AG09319 (cell line): Measurements from ENCODE around the gene ATP1A2.
"Not testable (repeated sequence)": the region's sequence is repeated elsewhere in the genome, so short reads cannot be mapped to it uniquely, and the experiment has no call there.

Experiments used
- DNase-seq: peaks from one replicate; pipeline ENCODE4 v3.0.0-alpha.2; 2010; ENCODE audit warnings: low read depth; ENCODE audit errors: extremely low read depth
- TF ChIP-seq, protein P1 (sequence below): IDR thresholded peaks from 2 replicates; pipeline ENCODE4 v1.5.1; 2011; ENCODE audit warnings: low read depth, mild to moderate bottlenecking, inconsistent platforms, low read length, moderate library complexity

The ATP1A2 gene

DNA sequence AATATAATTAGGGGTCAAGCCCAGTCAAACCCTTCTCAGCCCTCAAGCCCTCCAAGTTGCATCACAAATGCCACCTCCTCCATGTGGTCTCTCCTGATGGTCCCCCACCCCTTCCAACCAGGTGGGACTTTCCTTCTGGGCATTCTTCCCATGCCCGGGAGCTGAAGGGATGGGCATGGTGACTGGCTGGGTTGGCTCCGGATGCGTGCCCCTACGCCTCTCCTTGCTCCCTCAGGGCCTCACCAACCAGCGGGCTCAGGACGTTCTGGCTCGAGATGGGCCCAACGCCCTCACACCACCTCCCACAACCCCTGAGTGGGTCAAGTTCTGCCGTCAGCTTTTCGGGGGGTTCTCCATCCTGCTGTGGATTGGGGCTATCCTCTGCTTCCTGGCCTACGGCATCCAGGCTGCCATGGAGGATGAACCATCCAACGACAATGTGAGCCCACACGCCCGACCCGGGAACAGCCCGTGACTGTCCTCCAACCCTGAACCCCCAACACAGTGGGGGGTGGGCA lies 7.5 kb downstream of the ATP1A2 start:
- TF ChIP-seq, protein P1, sequence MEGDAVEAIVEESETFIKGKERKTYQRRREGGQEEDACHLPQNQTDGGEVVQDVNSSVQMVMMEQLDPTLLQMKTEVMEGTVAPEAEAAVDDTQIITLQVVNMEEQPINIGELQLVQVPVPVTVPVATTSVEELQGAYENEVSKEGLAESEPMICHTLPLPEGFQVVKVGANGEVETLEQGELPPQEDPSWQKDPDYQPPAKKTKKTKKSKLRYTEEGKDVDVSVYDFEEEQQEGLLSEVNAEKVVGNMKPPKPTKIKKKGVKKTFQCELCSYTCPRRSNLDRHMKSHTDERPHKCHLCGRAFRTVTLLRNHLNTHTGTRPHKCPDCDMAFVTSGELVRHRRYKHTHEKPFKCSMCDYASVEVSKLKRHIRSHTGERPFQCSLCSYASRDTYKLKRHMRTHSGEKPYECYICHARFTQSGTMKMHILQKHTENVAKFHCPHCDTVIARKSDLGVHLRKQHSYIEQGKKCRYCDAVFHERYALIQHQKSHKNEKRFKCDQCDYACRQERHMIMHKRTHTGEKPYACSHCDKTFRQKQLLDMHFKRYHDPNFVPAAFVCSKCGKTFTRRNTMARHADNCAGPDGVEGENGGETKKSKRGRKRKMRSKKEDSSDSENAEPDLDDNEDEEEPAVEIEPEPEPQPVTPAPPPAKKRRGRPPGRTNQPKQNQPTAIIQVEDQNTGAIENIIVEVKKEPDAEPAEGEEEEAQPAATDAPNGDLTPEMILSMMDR: no peak
- DNase-seq: no peak

GRCh38 chr1:160123726-160124125 lies 8.2 kb downstream of the ATP1A2 start:
- TF ChIP-seq, protein P1: no peak
- no peak for DNase-seq

GRCh38 chr1:160124705-160125478 lies 9.3 kb downstream of the ATP1A2 start:
- TF ChIP-seq, protein P1: no peak; the same call in none of the 2 replicates
- DNase-seq: no peak

GRCh38 chr1:160125746-160126145 lies 10.2 kb downstream of the ATP1A2 start:
- DNase-seq: no peak
- TF ChIP-seq, protein P1: no peak

- not testable (repeated sequence) for DNase-seq
These were observed 10.8 kb downstream of the ATP1A2 start for GRCh38 chr1:160126342-160126741.

DNA sequence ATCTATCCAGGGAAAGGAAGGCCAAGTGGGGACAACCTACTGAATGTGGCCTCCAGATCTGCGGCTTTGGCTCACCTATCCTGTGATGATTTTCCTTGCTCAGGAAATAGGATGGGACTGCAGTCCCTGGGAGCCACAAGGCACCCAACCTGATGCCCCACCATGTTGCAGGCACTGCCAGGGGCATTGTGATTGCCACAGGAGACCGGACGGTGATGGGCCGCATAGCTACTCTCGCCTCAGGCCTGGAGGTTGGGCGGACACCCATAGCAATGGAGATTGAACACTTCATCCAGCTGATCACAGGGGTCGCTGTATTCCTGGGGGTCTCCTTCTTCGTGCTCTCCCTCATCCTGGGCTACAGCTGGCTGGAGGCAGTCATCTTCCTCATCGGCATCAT lies 11.8 kb downstream of the ATP1A2 start:
- no peak for DNase-seq
- TF ChIP-seq, protein P1: no peak

DNA sequence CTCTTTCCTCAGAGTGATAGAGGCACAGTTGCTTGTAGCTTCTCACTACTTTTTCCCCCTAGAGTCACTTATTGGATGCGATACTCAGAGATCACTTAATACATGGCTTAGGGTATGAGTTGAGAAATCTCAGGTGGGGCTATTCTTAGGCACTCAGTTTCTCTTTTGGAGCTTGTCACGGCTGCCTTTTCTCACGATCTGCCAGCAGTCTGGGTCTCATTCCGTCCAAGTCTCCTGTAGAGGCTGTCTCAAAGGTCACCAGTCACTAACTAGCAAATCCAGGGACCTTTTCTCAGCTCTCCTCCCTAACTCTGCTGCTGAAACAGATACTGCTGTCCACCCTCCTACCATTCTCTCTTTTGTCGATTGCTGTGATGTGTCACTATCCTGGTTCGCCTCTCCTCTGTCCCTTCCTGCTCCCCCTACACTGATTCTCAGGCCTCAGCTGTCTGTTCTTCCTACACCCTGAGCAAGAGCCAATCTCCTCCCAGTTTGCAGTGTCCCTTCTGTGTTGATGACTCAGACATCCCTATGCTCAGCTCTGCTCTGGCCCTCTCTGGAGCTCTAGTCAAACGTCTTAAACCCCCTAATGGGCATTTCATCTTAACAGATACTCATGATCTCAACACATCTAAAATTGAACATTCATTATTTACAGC lies 12.4 kb downstream of the ATP1A2 start:
- DNase-seq: no peak
- TF ChIP-seq, protein P1: no peak

GRCh38 chr1:160128636-160129035 lies 13.1 kb downstream of the ATP1A2 start:
- no peak for DNase-seq
- TF ChIP-seq, protein P1: no peak
